ENCODE measurements around the gene LDLRAD3.

Gene LDLRAD3

GRCh38 chr11:36019722-36020121 is 75.9 kb downstream of the LDLRAD3 start:
- Histone ChIP-seq H3K4me3 (ENCODE audit: control insufficient read depth in 1 of 7, extremely low read depth in 1 of 7, insufficient read depth in 4 of 7, low read depth in 2 of 7, low read length in 6 of 7) (no peak overlapping the region), H3K9me3 (ENCODE audit: control extremely low read depth in 1 of 5, control insufficient read depth in 4 of 5, insufficient read depth in 2 of 5, low read depth in 1 of 5, low read length in 4 of 5) (no peaks in the 10 kb centered on the region), H3K4me1 (ENCODE audit: control extremely low read depth in 1 of 4, control insufficient read depth in 4 of 4, insufficient read depth in 4 of 4, low read length in 3 of 4) (peaks cover 0 to 3% (median 2%) of the 10 kb centered on the region in 4 experiments), H3K27ac (ENCODE audit: insufficient read depth in 1 of 2, low read depth in 1 of 2, low read length in 2 of 2, poor library complexity in 1 of 2, severe bottlenecking in 2 of 2) (no peak overlapping the region), H3K36me3 (ENCODE audit: control insufficient read depth in 4 of 4, insufficient read depth in 4 of 4, low read length in 3 of 4) (no peaks in the 10 kb centered on the region), H3K27me3 (replicated peaks in 2 of 5; ENCODE audit: control insufficient read depth in 4 of 5, insufficient read depth in 5 of 5, low read length in 4 of 5) (peaks cover 0 to 4% (median 0%) of the 10 kb centered on the region in 5 experiments)
- ChIA-PET CTCF (interaction anchor here (0.9 kb wide), 1 partner anchor 247 kb away, joined by 3 read pairs; no protein-coding TSS in a partner anchor), POLR2A (no interaction called here)
- 100% methylated on average over 4 of the region's 4 CpGs for WGBS (ENCODE audit: insufficient coverage)
- DNase-seq: no peak

GRCh38 chr11:36022882-36023281 is 79.0 kb downstream of the LDLRAD3 start:
- POLR2A ChIA-PET: no interaction called here
- WGBS (ENCODE audit: insufficient coverage): 96% methylated on average over 4 of the region's 7 CpGs
- CTCF ChIA-PET: interaction anchor here (1.1 to 1.7 kb wide), 2 partner anchors 109 to 236 kb away, joined by 3 to 4 read pairs; no protein-coding TSS in a partner anchor

DNA sequence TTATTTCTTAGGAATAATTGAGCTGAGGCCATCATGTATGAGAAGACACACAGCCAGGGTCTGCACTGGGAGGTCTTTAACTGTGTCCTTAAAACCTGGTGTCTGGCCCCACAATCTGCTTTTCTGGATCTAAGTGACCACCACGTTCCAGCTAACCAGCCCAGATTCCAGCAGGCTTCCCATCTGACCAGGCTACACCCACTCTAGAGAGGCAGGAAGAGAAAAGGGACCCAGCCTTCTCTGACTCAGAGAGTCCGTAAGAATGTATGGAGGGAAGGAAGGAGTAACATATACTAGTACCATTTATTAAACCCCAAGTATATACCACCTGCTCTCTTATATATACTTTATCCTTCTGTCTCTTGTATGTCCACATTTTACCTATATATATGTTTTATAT is 80.1 kb downstream of the LDLRAD3 start:
- Histone ChIP-seq H3K27me3 (replicated peaks in 2 of 5; ENCODE audit: control insufficient read depth in 4 of 5, insufficient read depth in 5 of 5, low read length in 4 of 5) (peaks cover 0 to 4% (median 0%) of the 10 kb centered on the region in 5 experiments), H3K9me3 (ENCODE audit: control extremely low read depth in 1 of 5, control insufficient read depth in 4 of 5, insufficient read depth in 2 of 5, low read depth in 1 of 5, low read length in 4 of 5) (no peaks in the 10 kb centered on the region), H3K27ac (ENCODE audit: insufficient read depth in 1 of 2, low read depth in 1 of 2, low read length in 2 of 2, poor library complexity in 1 of 2, severe bottlenecking in 2 of 2) (no peak overlapping the region), H3K36me3 (ENCODE audit: control insufficient read depth in 4 of 4, insufficient read depth in 4 of 4, low read length in 3 of 4) (no peaks in the 10 kb centered on the region), H3K4me3 (ENCODE audit: control insufficient read depth in 1 of 7, extremely low read depth in 1 of 7, insufficient read depth in 4 of 7, low read depth in 2 of 7, low read length in 6 of 7) (no peak overlapping the region), H3K4me1 (ENCODE audit: control extremely low read depth in 1 of 4, control insufficient read depth in 4 of 4, insufficient read depth in 4 of 4, low read length in 3 of 4) (no peaks in the 10 kb centered on the region)
- CTCF ChIA-PET: interaction anchor here (0.8 to 1.7 kb wide), 4 partner anchors 19 to 235 kb away, joined by 3 to 4 read pairs (median 4); no protein-coding TSS in a partner anchor
- POLR2A ChIA-PET: no interaction called here
- WGBS (ENCODE audit: insufficient coverage): no CpG with 5 or more reads among the region's 2 CpGs
- DNase-seq: no peak

More at GRCh38 chr11:36022882-36023281, 79.0 kb downstream of the LDLRAD3 start:
- H3K27ac ChIP-seq (ENCODE audit: insufficient read depth in 1 of 2, low read depth in 1 of 2, low read length in 2 of 2, poor library complexity in 1 of 2, severe bottlenecking in 2 of 2): no peak overlapping the region
- H3K9me3 ChIP-seq (ENCODE audit: control extremely low read depth in 1 of 5, control insufficient read depth in 4 of 5, insufficient read depth in 2 of 5, low read depth in 1 of 5, low read length in 4 of 5): no peaks in the 10 kb centered on the region
- no peaks in the 10 kb centered on the region for H3K4me1 ChIP-seq (ENCODE audit: control extremely low read depth in 1 of 4, control insufficient read depth in 4 of 4, insufficient read depth in 4 of 4, low read length in 3 of 4)
- peaks cover 0 to 4% (median 0%) of the 10 kb centered on the region in 5 experiments for H3K27me3 ChIP-seq (replicated peaks in 2 of 5; ENCODE audit: control insufficient read depth in 4 of 5, insufficient read depth in 5 of 5, low read length in 4 of 5)
- no peak for DNase-seq
- H3K36me3 ChIP-seq (ENCODE audit: control insufficient read depth in 4 of 4, insufficient read depth in 4 of 4, low read length in 3 of 4): no peaks in the 10 kb centered on the region
- H3K4me3 ChIP-seq (ENCODE audit: control insufficient read depth in 1 of 7, extremely low read depth in 1 of 7, insufficient read depth in 4 of 7, low read depth in 2 of 7, low read length in 6 of 7): no peak overlapping the region

- WGBS (ENCODE audit: insufficient coverage): no CpG with 5 or more reads among the region's 1 CpG
- ChIA-PET POLR2A (no interaction called here), CTCF (interaction anchor here (0.6 to 1.7 kb wide), 3 partner anchors 107 to 724 kb away, joined by 3 to 4 read pairs (median 4); no protein-coding TSS in a partner anchor)
- no peak for DNase-seq
- peaks cover 0 to 4% (median 0%) of the 10 kb centered on the region in 5 experiments for H3K27me3 ChIP-seq (replicated peaks in 2 of 5; ENCODE audit: control insufficient read depth in 4 of 5, insufficient read depth in 5 of 5, low read length in 4 of 5)
- no peak overlapping the region for H3K4me3 ChIP-seq (ENCODE audit: control insufficient read depth in 1 of 7, extremely low read depth in 1 of 7, insufficient read depth in 4 of 7, low read depth in 2 of 7, low read length in 6 of 7)
- H3K9me3 ChIP-seq (ENCODE audit: control extremely low read depth in 1 of 5, control insufficient read depth in 4 of 5, insufficient read depth in 2 of 5, low read depth in 1 of 5, low read length in 4 of 5): no peaks in the 10 kb centered on the region
- no peaks in the 10 kb centered on the region for H3K36me3 ChIP-seq (ENCODE audit: control insufficient read depth in 4 of 4, insufficient read depth in 4 of 4, low read length in 3 of 4)
- no peaks in the 10 kb centered on the region for H3K4me1 ChIP-seq (ENCODE audit: control extremely low read depth in 1 of 4, control insufficient read depth in 4 of 4, insufficient read depth in 4 of 4, low read length in 3 of 4)
- no peak overlapping the region for H3K27ac ChIP-seq (ENCODE audit: insufficient read depth in 1 of 2, low read depth in 1 of 2, low read length in 2 of 2, poor library complexity in 1 of 2, severe bottlenecking in 2 of 2)
Observed at GRCh38 chr11:36024716-36025115, 80.9 kb downstream of the LDLRAD3 start.

GRCh38 chr11:36026315-36026968 is 82.6 kb downstream of the LDLRAD3 start:
- no peak for DNase-seq
- no peaks in the 10 kb centered on the region for H3K27me3 ChIP-seq (replicated peaks in 2 of 5; ENCODE audit: control insufficient read depth in 4 of 5, insufficient read depth in 5 of 5, low read length in 4 of 5)
- no peaks in the 10 kb centered on the region for H3K36me3 ChIP-seq (ENCODE audit: control insufficient read depth in 4 of 4, insufficient read depth in 4 of 4, low read length in 3 of 4)
- H3K4me3 ChIP-seq (ENCODE audit: control insufficient read depth in 1 of 7, extremely low read depth in 1 of 7, insufficient read depth in 4 of 7, low read depth in 2 of 7, low read length in 6 of 7): no peak overlapping the region
- H3K4me1 ChIP-seq (ENCODE audit: control extremely low read depth in 1 of 4, control insufficient read depth in 4 of 4, insufficient read depth in 4 of 4, low read length in 3 of 4): no peaks in the 10 kb centered on the region
- CTCF ChIA-PET: interaction anchor here (0.7 kb wide), 2 partner anchors 9 to 132 kb away, joined by 3 to 4 read pairs; no protein-coding TSS in a partner anchor
- no peak overlapping the region for H3K27ac ChIP-seq (ENCODE audit: insufficient read depth in 1 of 2, low read depth in 1 of 2, low read length in 2 of 2, poor library complexity in 1 of 2, severe bottlenecking in 2 of 2)
- WGBS (ENCODE audit: insufficient coverage): 100% methylated on average over 5 of the region's 6 CpGs
- no peaks in the 10 kb centered on the region for H3K9me3 ChIP-seq (ENCODE audit: control extremely low read depth in 1 of 5, control insufficient read depth in 4 of 5, insufficient read depth in 2 of 5, low read depth in 1 of 5, low read length in 4 of 5)
- POLR2A ChIA-PET: no interaction called here

DNA sequence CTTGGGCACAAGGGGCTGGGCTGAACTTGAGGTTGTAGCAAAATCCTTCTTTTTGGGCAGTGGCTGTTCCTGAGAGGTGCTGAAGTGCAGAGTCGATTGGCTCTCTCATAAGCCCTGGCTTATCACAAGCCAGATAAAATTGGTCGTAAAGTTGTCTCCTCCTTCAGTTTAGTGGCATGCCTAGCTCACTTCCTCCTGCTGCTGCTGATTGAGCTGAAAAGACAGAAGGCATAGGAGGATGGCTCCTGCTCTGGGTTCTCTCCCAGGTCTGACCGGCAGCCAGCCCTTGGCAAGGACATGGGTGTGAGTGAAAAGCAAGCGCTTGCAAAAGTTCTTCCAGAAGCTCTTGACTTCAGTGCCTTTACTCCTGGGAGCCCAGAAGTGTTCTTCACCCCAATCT is 83.9 kb downstream of the LDLRAD3 start:
- ChIA-PET CTCF (no interaction called here), POLR2A (no interaction called here)
- no peak for DNase-seq
- 83% methylated on average over 4 of the region's 4 CpGs for WGBS (ENCODE audit: insufficient coverage)
- Histone ChIP-seq H3K4me3 (ENCODE audit: control insufficient read depth in 1 of 7, extremely low read depth in 1 of 7, insufficient read depth in 4 of 7, low read depth in 2 of 7, low read length in 6 of 7) (peak overlapping the region in 1 of 7 experiments; percentile 7), H3K36me3 (ENCODE audit: control insufficient read depth in 4 of 4, insufficient read depth in 4 of 4, low read length in 3 of 4) (no peaks in the 10 kb centered on the region), H3K27me3 (replicated peaks in 2 of 5; ENCODE audit: control insufficient read depth in 4 of 5, insufficient read depth in 5 of 5, low read length in 4 of 5) (no peaks in the 10 kb centered on the region), H3K9me3 (ENCODE audit: control extremely low read depth in 1 of 5, control insufficient read depth in 4 of 5, insufficient read depth in 2 of 5, low read depth in 1 of 5, low read length in 4 of 5) (no peaks in the 10 kb centered on the region), H3K27ac (ENCODE audit: insufficient read depth in 1 of 2, low read depth in 1 of 2, low read length in 2 of 2, poor library complexity in 1 of 2, severe bottlenecking in 2 of 2) (no peak overlapping the region), H3K4me1 (ENCODE audit: control extremely low read depth in 1 of 4, control insufficient read depth in 4 of 4, insufficient read depth in 4 of 4, low read length in 3 of 4) (no peaks in the 10 kb centered on the region)

GRCh38 chr11:36029616-36030015 is 85.8 kb downstream of the LDLRAD3 start:
- WGBS (ENCODE audit: insufficient coverage): 95% methylated on average over 3 of the region's 4 CpGs
- no peak overlapping the region for H3K27ac ChIP-seq (ENCODE audit: insufficient read depth in 1 of 2, low read depth in 1 of 2, low read length in 2 of 2, poor library complexity in 1 of 2, severe bottlenecking in 2 of 2)

More at GRCh38 chr11:36029616-36030015, 85.8 kb downstream of the LDLRAD3 start:
- Histone ChIP-seq H3K9me3 (ENCODE audit: control extremely low read depth in 1 of 5, control insufficient read depth in 4 of 5, insufficient read depth in 2 of 5, low read depth in 1 of 5, low read length in 4 of 5) (no peaks in the 10 kb centered on the region), H3K4me1 (ENCODE audit: control extremely low read depth in 1 of 4, control insufficient read depth in 4 of 4, insufficient read depth in 4 of 4, low read length in 3 of 4) (no peaks in the 10 kb centered on the region), H3K36me3 (ENCODE audit: control insufficient read depth in 4 of 4, insufficient read depth in 4 of 4, low read length in 3 of 4) (no peaks in the 10 kb centered on the region), H3K4me3 (ENCODE audit: control insufficient read depth in 1 of 7, extremely low read depth in 1 of 7, insufficient read depth in 4 of 7, low read depth in 2 of 7, low read length in 6 of 7) (no peak overlapping the region), H3K27me3 (replicated peaks in 2 of 5; ENCODE audit: control insufficient read depth in 4 of 5, insufficient read depth in 5 of 5, low read length in 4 of 5) (no peaks in the 10 kb centered on the region)
- ChIA-PET CTCF (interaction anchor here (0.7 to 1.2 kb wide), 2 partner anchors 15 to 104 kb away, joined by 3 read pairs; no protein-coding TSS in a partner anchor), POLR2A (no interaction called here)
- DNase-seq: no peak

Measured in common myeloid progenitor, CD34-positive (primary cell).